ENCODE measurements around the gene SLC6A2.

- TF ChIP-seq POLR2AphosphoS5 (IDR thresholded peaks at IDR 0.05) = no peak
- no peak for TF ChIP-seq CTCF (IDR thresholded peaks at IDR 0.05)
- TF ChIP-seq EP300 (IDR thresholded peaks at IDR 0.05) = no peak
Measured at GRCh38 chr16:55623640-55624039, 32.1 kb upstream of the SLC6A2 start.

Measured in suprapubic skin (tissue), 4 donors.